HG02870 (cell line): ENCODE results near the gene TMEM178B.

Experiments
- ATAC-seq: cut with Tn5 transposase; IDR thresholded peaks from one replicate; pipeline ENCODE4 v1.9.1; 2021; ENCODE audit warnings: mild to moderate bottlenecking, moderate library complexity; ENCODE audit not compliant: unreplicated experiment

The TMEM178B gene

GRCh38 chr7:141262101-141263090, 188.5 kb downstream of the TMEM178B start:
- ATAC-seq = no peak

- no peak for ATAC-seq
Observed at GRCh38 chr7:141263508-141263907, 189.6 kb downstream of the TMEM178B start.

GRCh38 chr7:141263983-141264382, 190.1 kb downstream of the TMEM178B start:
- ATAC-seq = no peak

- ATAC-seq = no peak
Observed at GRCh38 chr7:141264511-141264910, 190.6 kb downstream of the TMEM178B start.

GRCh38 chr7:141265668-141266067, 191.8 kb downstream of the TMEM178B start:
- ATAC-seq = no peak

- no peak for ATAC-seq
Observed at GRCh38 chr7:141268614-141269013, 194.8 kb downstream of the TMEM178B start.

- no peak for ATAC-seq
Observed at GRCh38 chr7:141271451-141271850, 197.6 kb downstream of the TMEM178B start.

- ATAC-seq = no peak
Observed at GRCh38 chr7:141272417-141272816, 198.6 kb downstream of the TMEM178B start.

- no peak for ATAC-seq
Observed at GRCh38 chr7:141275350-141275749, 201.5 kb downstream of the TMEM178B start.

GRCh38 chr7:141276031-141276430, 202.2 kb downstream of the TMEM178B start:
- no peak for ATAC-seq

GRCh38 chr7:141280100-141280499, 206.2 kb downstream of the TMEM178B start:
- ATAC-seq = no peak

- no peak for ATAC-seq
Observed at GRCh38 chr7:141281311-141281710, 207.4 kb downstream of the TMEM178B start.

GRCh38 chr7:141286522-141286921, 212.7 kb downstream of the TMEM178B start:
- no peak for ATAC-seq

GRCh38 chr7:141287936-141288335, 214.1 kb downstream of the TMEM178B start:
- no peak for ATAC-seq

- ATAC-seq = no peak
Observed at GRCh38 chr7:141288626-141289025, 214.8 kb downstream of the TMEM178B start.

GRCh38 chr7:141290365-141290764, 216.5 kb downstream of the TMEM178B start:
- no peak for ATAC-seq

- no peak for ATAC-seq
Observed at GRCh38 chr7:141290973-141291372, 217.1 kb downstream of the TMEM178B start.

GRCh38 chr7:141291541-141291940, 217.7 kb downstream of the TMEM178B start:
- ATAC-seq = no peak

GRCh38 chr7:141294143-141294829, 220.4 kb downstream of the TMEM178B start:
- ATAC-seq = no peak

- no peak for ATAC-seq
Observed at GRCh38 chr7:141295367-141295895, 221.6 kb downstream of the TMEM178B start.

GRCh38 chr7:141300816-141301215, 227.0 kb downstream of the TMEM178B start:
- no peak for ATAC-seq

GRCh38 chr7:141301544-141301943, 227.7 kb downstream of the TMEM178B start:
- ATAC-seq = no peak
